HG03196 (cell line): Measurements from ENCODE around the gene TSPEAR.
"Not testable (repeated sequence)": the region's sequence is repeated elsewhere in the genome, so short reads cannot be mapped to it uniquely, and the experiment has no call there.

Experiments used
- ATAC-seq: cut with Tn5 transposase; IDR thresholded peaks from one replicate; pipeline ENCODE4 v1.9.1; 2021; ENCODE audit not compliant: unreplicated experiment

The TSPEAR gene

GRCh38 chr21:44686843-44687561, 24.4 kb downstream of the TSPEAR start:
- no peak for ATAC-seq

- no peak for ATAC-seq
Measured at GRCh38 chr21:44686000-44686781, 25.2 kb downstream of the TSPEAR start.

DNA sequence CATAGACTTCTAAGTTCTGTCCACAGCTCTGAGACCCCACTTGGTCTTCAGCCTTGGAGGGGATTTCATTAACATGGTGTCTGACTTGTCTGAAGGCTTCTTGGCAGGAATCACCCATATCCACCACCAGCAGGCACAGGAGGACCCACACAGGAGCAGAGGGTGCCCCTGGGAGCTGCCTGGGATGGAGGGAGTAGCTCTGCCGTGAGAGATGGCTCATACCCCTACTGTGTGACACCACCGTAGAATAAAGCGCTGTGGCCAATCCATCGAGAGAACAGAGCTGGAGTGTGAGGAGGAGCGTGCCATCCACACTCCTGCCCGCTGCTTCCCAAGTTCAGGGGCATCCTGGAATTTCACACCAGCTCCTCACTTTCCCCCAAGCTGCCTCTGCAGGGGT, 26.3 kb downstream of the TSPEAR start:
- ATAC-seq, result not testable (repeated sequence)

- ATAC-seq, result no peak
Measured at GRCh38 chr21:44684483-44684882, 26.9 kb downstream of the TSPEAR start.

DNA sequence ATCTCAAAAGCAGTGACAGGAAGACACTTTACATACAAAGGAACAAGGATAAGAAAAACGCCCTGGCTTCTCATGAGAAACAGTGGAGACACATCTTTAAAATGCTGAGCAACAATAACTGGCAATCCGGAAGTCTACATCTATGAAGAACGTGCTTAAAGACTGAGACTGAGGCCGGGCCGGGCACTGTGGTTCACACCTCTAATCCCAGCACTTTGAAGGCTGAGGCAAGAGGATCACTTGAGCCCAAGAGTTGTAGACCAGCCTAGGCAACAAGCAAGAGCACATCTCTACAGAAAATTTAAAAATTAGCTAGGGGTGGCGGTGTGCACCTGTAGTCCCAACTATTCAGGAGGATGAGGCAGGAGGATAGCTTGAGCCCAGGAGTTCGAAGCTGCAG, 27.3 kb downstream of the TSPEAR start:
- ATAC-seq, result no peak

DNA sequence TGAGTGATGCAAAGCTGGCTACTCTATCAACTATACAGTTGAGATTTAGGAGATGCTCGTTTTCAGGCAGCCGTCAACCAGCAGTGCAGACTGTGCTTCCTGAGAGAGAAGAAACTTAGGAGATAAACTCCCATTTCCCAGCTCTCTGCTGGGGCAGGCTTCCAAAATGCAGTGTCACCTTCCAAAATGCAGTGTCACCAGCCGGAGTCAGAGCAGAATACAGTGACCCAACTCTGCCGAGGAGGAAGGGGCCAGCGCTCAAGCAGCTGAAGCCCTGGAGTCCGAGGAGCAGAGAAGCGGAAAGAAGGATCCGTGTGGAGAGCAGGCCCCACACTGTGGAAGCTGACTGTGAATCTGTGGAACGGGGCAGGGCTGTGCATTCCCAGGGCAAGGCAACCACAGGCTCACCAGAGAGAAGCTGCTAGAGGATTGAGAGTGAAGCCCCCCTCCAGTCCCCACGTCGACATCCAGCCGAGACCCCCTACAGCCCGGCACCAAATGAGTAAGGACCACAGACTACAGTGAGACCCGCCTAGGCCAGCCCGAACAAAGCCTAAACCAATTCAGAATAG, 28.7 kb downstream of the TSPEAR start:
- no peak for ATAC-seq

DNA sequence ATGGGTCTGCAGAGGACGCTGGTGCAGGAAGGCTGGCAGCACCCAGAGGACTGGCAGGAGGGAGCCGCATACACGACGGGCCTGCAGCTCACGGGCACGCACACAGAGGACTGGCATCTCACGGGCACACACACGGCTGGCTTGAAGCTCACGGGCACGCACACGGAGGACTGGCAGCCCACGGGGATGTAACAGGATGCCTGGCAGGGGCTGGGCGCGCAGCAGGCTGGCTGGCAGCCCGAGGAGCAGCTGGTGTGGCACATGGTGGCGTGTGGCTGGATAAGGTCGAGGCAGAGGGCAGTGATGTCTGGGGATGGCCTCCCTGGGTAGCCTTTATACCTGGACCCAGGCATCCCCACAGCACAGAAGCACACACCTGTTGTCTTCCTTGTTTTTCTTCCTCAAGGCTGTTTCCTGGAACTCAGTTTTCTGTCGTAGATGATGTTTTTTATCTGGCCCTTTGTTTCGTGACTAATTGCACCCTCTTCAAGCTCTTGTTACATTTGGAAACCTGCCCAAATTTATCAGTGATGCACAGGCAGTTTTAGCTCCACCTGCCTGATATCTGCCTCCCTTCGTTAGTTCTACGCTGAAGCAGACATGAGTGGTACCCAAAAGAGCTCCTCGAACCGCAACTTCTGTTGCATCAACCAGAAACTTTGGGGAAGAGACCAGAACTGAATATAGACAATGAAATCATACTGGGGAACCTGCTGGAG, 29.4 kb downstream of the TSPEAR start, which contains the start of gene KRTAP12-1:
Gene KRTAP12-1, minus strand, starts transcription at position 303 of the 719 bp plus-strand sequence. Its CDS starts 40 bp downstream, at position 263.
- ATAC-seq, result no peak

DNA sequence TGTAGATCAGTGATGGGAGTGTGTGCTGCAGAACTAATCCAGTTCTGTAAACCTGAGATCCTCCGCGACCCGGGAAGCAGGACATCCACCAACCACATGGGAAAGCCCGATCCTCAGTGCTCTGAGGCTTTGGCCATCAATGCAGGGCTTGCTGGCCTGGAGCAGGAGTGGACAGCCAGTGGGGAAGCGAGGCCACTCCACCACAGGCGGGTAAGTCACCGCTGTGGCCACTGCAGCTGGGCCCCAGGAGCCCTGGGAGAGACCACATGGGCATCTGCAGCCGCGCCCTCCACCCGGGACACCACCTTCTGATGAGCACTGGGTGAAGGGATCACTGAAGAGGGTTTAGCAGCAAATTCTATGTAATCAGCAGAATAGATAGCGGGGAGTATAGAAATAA, 30.2 kb downstream of the TSPEAR start:
- no peak for ATAC-seq

GRCh38 chr21:44677881-44678280, 33.5 kb downstream of the TSPEAR start:
- no peak for ATAC-seq

DNA sequence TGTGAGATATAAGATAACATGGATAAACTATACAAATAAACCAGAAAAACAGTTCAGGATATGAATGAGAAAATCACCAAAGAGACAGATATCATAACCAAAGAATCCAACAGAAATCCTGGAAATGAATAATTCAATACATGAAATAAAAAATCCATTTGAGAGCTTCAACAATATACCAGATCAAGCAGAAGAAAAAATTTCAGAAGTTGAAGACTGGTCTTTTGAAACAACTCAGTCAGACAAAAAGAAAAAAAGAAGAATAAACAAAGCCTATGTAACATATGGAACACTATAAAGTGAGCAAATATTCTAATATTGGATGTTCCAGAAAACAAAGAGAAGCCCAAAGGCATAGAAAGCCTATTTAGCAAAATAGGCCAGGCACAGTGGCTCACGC, 39.5 kb downstream of the TSPEAR start:
- no peak for ATAC-seq

- ATAC-seq, result no peak
Measured at GRCh38 chr21:44670642-44671432, 40.5 kb downstream of the TSPEAR start.

GRCh38 chr21:44667612-44668011, 43.8 kb downstream of the TSPEAR start:
- no peak for ATAC-seq

DNA sequence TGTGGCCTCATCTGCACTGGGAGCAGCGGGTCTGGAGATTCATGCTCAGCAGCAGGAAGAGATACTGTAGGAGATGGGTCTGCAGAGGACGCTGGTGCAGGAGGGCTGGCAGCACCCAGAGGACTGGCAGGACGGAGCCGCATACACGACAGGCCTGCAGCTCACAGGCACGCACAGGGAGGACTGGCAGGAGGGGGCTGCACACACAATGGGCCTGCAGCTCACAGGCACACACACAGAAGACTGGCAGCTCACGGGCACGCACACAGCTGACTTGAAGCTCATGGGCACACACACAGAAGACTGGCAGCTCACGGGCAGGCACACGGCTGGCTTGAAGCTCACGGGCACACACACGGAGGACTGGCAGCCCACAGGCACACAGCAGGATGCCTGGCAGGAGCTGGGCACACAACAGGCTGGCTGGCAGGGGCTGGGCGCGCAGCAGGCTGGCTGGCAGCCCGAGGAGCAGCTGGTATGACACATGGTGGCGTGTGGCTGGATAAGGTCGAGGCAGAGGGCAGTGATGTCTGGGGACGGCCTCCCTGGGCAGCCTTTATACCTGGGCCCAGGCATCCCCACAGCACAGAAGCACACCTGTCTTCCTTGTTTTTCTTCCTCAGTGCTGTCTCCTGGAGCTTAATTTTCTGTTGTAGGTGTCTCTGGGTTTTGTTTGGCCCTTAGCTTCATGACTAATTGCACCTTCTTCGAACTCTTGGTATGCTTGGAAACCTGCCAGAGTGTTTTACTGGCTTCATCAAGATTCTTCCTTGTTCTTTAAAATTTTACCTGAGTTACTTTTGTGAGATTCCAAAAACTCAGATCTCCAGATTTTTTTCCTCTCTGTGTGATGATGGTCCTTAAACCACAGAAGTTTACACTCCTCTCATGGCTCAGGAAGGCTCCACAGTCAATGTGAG, 44.7 kb downstream of the TSPEAR start, which contains the start of gene KRTAP12-2:
Gene KRTAP12-2, minus strand, starts transcription at position 527 of the 920 bp plus-strand sequence. Its CDS starts 41 bp downstream, at position 486.
- ATAC-seq, result no peak

GRCh38 chr21:44664691-44665090, 46.7 kb downstream of the TSPEAR start:
- ATAC-seq, result no peak

DNA sequence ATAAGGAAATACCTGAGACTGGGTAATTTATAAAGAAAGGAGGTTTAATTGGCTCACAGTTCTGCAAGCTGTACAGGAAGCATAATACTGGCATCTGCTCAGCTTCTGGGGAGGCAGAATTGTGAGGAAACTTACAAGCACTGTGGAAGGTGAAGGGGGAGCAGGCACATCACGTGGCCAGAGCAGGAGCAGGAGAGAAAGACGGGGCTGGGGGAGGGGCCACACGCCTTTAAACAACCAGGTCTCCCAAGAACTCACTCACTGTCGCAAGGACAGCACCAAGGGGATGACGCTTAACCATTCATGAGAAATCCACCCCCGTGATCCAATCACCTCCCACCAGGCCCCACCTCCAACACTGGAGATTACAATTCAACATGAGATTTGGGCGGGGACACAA, 49.8 kb downstream of the TSPEAR start:
- ATAC-seq, result not testable (repeated sequence)

DNA sequence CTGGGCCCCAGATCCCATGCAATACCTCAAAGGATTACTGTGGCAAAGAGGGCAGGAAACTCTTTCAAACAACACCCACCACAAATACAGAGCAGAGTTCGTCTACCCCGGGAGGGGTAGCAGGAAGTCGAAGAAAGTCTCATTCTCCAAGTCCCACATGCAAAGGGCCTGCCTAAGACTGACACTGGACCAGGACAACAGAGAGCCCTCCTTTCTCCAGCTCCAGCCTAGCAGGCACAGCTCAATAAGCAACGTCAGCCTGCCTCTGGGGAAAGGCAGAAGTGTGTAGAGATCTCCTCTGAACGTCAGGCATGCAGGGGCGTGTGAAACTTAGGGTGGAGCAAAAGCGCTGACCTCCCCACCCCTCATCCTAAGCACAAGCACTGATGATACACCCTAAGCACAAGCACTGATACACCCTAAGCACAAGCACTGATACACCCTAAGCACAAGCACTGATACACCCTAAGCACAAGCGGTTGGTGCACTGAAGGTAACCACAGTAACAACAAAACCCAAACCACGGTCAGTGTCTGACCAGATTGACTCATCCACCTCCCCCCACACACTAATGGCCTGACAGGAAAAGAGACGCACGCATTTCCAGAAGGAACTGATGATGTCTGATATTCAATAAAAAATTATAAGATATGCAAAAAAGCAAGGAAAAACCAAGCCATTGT, 52.3 kb downstream of the TSPEAR start:
- ATAC-seq, result no peak

DNA sequence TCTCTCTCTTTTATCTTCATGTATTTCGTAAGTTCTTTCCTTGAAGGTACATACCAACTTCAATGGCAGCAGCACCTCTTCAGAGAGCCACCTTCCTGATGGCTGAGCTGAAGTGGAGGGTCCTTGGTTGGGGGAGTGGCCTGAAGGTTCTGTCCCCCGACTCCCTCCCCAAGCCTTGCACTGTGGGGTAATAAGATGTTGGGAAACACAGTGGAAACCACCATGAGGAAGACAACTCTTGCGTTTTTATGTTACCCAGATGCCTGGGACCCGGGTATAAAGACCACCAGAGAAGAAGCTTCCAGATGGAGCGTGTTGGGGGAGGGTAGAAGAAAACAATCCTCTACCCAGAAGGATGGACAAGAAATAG, 52.8 kb downstream of the TSPEAR start:
- ATAC-seq, result no peak

DNA sequence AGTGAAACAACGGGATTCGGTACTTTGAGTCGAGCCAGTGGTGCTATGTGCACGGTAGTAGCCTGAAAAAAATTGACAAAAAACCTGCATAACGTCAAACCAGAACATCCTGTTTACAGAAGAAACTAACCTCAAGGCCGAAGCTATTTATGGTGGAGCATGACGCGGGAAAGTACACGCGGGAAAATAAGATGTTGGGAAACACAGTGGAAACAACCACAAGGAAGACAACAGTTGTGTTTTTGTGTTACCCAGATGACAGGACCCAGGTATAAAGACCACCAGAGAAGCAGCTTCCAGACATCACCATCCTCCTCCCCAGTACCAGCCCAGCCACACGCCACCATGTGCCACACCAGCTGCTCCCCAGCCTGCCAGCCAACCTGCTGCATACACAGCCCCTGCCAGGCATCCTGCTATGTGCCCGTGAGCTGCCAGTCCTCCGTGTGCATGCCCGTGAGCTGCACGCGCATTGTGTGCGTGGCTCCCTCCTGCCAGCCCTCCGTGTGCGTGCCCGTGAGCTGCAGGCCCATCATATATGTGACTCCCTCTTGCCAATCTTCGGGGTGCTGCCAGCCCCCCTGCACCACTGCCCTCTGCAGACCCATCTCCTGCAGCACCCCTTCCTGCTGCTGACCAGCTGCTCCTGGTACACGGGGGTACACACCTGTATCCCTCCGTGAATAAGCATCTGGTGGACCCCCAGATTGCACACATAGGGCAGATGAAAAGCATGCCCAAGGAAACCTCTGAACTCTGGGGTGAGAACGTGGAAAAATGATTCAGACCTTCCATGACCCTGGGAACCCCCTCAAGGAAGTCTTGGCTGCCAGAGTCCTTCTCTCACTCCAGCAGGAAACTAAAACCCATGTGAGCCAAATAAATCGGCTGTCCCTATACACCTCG, 53.5 kb downstream of the TSPEAR start, which contains the start of gene KRTAP12-3:
Gene KRTAP12-3, plus strand, starts transcription at position 298 of the 906 bp plus-strand sequence. Its CDS starts 48 bp downstream, at position 346.
- ATAC-seq, result no peak
